ENCODE data around the gene SLC8A3.
A peak's percentile ranks its signal among the peaks of the same experiment; 100 is the strongest.

The SLC8A3 gene

DNA sequence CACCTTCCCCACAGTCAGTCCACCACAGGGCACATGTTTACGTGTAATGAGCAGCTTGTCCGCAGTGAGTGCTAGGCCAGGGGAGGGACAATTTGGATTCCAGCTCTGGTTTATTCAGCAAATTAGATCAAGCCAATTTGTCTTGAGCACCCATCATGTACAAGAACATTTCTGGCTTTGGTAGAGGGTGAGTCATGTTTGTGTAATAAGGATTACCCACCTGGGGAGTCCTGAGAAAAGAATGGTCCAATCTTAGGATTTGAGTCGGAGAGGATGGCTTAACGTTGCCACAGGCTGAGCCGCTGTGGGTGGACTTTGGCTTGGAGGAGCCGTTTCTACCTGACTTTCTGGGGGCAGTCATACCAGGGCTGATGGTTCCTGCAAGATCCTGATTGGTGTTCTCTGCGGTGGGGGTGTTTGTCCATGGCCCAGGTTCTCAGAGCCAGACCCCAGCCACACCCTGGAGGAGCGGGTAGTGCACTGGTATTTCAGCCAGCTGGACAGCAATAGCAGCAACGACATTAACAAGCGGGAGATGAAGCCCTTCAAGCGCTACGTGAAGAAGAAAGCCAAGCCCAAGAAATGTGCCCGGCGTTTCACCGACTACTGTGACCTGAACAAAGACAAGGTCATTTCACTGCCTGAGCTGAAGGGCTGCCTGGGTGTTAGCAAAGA is 165.8 kb downstream of the SLC8A3 start:
- Histone ChIP-seq H3K79me1 (replicated peaks; ENCODE audit: low read length, poor library complexity, severe bottlenecking) (peaks cover 2% of the 10 kb centered on the region), H2AK5ac (ENCODE audit: low read length, severe bottlenecking) (no peak overlapping the region), H2BK120ac (ENCODE audit: low read depth, low read length) (no peak overlapping the region)

DNA sequence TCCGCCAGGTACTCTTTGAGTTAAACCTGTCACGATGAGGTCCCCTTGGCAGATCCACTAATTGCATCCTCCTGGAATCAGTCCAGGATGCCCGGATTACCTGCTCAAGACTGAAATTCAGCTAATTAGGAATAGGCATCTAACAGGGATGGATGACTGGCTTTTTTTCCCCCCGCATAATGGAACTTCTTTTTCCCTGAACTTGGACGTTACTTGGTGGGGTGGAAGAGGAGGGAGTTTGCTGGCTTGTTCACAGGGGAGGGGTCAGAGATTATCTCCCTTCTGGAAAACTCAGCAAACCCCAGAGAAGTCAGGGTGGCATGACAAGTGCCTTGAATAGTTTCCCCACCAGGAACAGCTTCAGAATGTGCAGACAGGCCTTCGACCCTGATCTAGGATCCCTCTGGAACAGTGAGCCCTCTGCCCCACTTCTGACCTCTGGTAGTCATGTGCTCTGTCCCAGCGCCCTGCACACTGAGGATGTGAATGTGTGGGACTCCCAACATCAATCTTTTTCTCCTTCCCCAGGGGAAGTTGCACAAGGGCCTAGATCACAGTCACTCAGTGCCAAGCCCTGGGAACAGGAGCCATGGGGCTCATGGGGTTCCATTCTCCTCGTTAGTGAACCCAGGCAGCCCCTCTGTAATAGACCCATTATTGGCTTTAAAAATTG is 167.1 kb downstream of the SLC8A3 start:
- Histone ChIP-seq H3K18ac (ENCODE audit: low read depth in 1 of 2, low read length in 2 of 2) (no peak overlapping the region), H3K9me3 (ENCODE audit: control insufficient read depth, low read length) (no peaks in the 10 kb centered on the region), H2BK12ac (ENCODE audit: low read length in 2 of 2) (no peak overlapping the region), H3K79me1 (replicated peaks; ENCODE audit: low read length, poor library complexity, severe bottlenecking) (peaks cover 2% of the 10 kb centered on the region), H3K4me3 (ENCODE audit: insufficient read depth in 1 of 2, low read depth in 1 of 2, low read length in 2 of 2) (no peak overlapping the region), H3K4me1 (ENCODE audit: control insufficient read depth, insufficient read depth, low read depth, low read length) (peaks cover 20% of the 10 kb centered on the region), H4K91ac (ENCODE audit: low read length) (no peak overlapping the region), H3K36me3 (ENCODE audit: control insufficient read depth in 1 of 2, insufficient read depth in 2 of 2, low read depth in 1 of 2, low read length in 2 of 2) (peaks cover 0 to 17% of the 10 kb centered on the region in 2 experiments), H3K4me2 (ENCODE audit: low read length, poor library complexity, severe bottlenecking) (no peak overlapping the region), H3K4ac (ENCODE audit: low read depth in 1 of 2, low read length in 2 of 2) (no peak overlapping the region), H2BK5ac (ENCODE audit: low read depth, low read length, poor library complexity, severe bottlenecking) (no peak overlapping the region), H3K27me3 (ENCODE audit: control insufficient read depth in 1 of 2, insufficient read depth in 1 of 2, low read length in 2 of 2) (peaks cover 0 to 4% of the 10 kb centered on the region in 2 experiments), H4K8ac (ENCODE audit: low read length) (no peak overlapping the region), H3K14ac (ENCODE audit: low read length in 2 of 2) (no peak overlapping the region), H3K9ac (ENCODE audit: low read length) (no peak overlapping the region), H2BK15ac (ENCODE audit: low read depth, poor library complexity, severe bottlenecking) (no peak overlapping the region), H3K27ac (ENCODE audit: low read length, poor library complexity, severe bottlenecking) (no peak overlapping the region), H2BK120ac (ENCODE audit: low read depth, low read length) (no peak overlapping the region), H2AK5ac (ENCODE audit: low read length, severe bottlenecking) (peak overlapping the region; percentile 27), H2AFZ (ENCODE audit: low read depth, low read length) (no peak overlapping the region), H3K23ac (ENCODE audit: low read length in 2 of 2) (no peak overlapping the region)
- no peak for DNase-seq
- WGBS = 84% methylated on average over 7 of the region's 8 CpGs

More for the DNA sequence above, 165.8 kb downstream of the SLC8A3 start:
- H4K91ac ChIP-seq (ENCODE audit: low read length) = no peak overlapping the region
- H2BK5ac ChIP-seq (ENCODE audit: low read depth, low read length, poor library complexity, severe bottlenecking) = no peak overlapping the region
- no peak overlapping the region for H3K9ac ChIP-seq (ENCODE audit: low read length)
- no peak overlapping the region for H3K4me2 ChIP-seq (ENCODE audit: low read length, poor library complexity, severe bottlenecking)
- H3K4me3 ChIP-seq (ENCODE audit: insufficient read depth in 1 of 2, low read depth in 1 of 2, low read length in 2 of 2) = no peak overlapping the region
- H3K23ac ChIP-seq (ENCODE audit: low read length in 2 of 2) = no peak overlapping the region
- no peak overlapping the region for H2BK15ac ChIP-seq (ENCODE audit: low read depth, poor library complexity, severe bottlenecking)
- no peak for DNase-seq
- peaks cover 0 to 17% of the 10 kb centered on the region in 2 experiments for H3K36me3 ChIP-seq (ENCODE audit: control insufficient read depth in 1 of 2, insufficient read depth in 2 of 2, low read depth in 1 of 2, low read length in 2 of 2)
- 90% methylated on average over 15 of the region's 15 CpGs for WGBS
- peak overlapping the region in 1 of 2 experiments; percentile 36 for H3K14ac ChIP-seq (ENCODE audit: low read length in 2 of 2)
- H2AFZ ChIP-seq (ENCODE audit: low read depth, low read length) = no peak overlapping the region
- no peak overlapping the region for H3K18ac ChIP-seq (ENCODE audit: low read depth in 1 of 2, low read length in 2 of 2)
- H3K9me3 ChIP-seq (ENCODE audit: control insufficient read depth, low read length) = no peaks in the 10 kb centered on the region
- H3K27ac ChIP-seq (ENCODE audit: low read length, poor library complexity, severe bottlenecking) = no peak overlapping the region
- H3K4me1 ChIP-seq (ENCODE audit: control insufficient read depth, insufficient read depth, low read depth, low read length) = peaks cover 20% of the 10 kb centered on the region
- H3K27me3 ChIP-seq (ENCODE audit: control insufficient read depth in 1 of 2, insufficient read depth in 1 of 2, low read length in 2 of 2) = peaks cover 0 to 4% of the 10 kb centered on the region in 2 experiments
- H3K4ac ChIP-seq (ENCODE audit: low read depth in 1 of 2, low read length in 2 of 2) = no peak overlapping the region
- no peak overlapping the region for H4K8ac ChIP-seq (ENCODE audit: low read length)
- no peak overlapping the region for H2BK12ac ChIP-seq (ENCODE audit: low read length in 2 of 2)

DNA sequence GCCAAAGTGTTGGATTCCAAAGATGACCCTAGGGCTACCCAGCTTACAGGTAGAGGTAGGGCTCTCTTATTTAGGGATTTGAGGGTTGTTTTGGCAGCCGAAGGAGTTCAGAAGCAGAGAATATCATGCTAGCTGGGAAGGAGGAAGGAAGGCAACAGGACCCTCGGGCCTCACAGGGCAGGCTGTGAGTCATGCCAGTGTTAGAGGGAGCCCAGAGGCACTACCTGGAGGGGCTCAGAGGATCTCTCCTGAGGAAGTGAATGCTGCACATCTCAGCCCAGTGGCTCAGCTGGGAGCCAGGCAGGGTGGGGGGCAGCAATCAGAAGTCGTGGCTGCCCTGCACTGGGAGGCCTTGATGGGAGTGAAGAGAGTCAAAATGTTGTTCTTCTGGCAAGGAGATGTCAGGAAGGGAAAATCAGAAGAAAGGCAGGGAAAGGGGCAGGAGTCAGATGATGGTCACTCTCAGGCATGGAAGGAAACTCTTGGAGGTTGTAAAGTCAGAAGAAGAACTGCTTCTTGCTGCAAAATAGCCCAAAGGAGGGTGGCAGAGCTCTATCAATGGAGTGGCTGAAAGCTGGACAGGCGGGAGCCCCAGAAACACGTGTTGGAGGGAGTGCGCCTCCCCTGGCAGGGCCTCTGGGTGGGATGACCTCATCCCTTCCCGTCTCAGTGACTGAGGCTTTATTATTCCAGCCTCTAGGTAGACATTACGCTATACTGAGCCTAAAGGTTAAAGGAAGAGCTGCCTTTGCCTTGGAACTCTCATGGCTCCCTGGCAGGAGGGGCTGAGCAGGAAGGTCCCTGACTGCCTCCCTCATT is 168.2 kb downstream of the SLC8A3 start:
- Histone ChIP-seq H4K91ac (ENCODE audit: low read length) (no peak overlapping the region), H3K27me3 (ENCODE audit: control insufficient read depth in 1 of 2, insufficient read depth in 1 of 2, low read length in 2 of 2) (no peaks in the 10 kb centered on the region), H3K4me2 (ENCODE audit: low read length, poor library complexity, severe bottlenecking) (no peak overlapping the region), H2BK15ac (ENCODE audit: low read depth, poor library complexity, severe bottlenecking) (no peak overlapping the region), H2BK12ac (ENCODE audit: low read length in 2 of 2) (no peak overlapping the region), H3K9me3 (ENCODE audit: control insufficient read depth, low read length) (no peaks in the 10 kb centered on the region), H3K14ac (ENCODE audit: low read length in 2 of 2) (no peak overlapping the region), H2AFZ (ENCODE audit: low read depth, low read length) (no peak overlapping the region), H3K18ac (ENCODE audit: low read depth in 1 of 2, low read length in 2 of 2) (no peak overlapping the region), H2BK5ac (ENCODE audit: low read depth, low read length, poor library complexity, severe bottlenecking) (no peak overlapping the region), H3K27ac (ENCODE audit: low read length, poor library complexity, severe bottlenecking) (no peak overlapping the region), H3K23ac (ENCODE audit: low read length in 2 of 2) (no peak overlapping the region), H2AK5ac (ENCODE audit: low read length, severe bottlenecking) (peak overlapping the region; percentile 3), H3K4me3 (ENCODE audit: insufficient read depth in 1 of 2, low read depth in 1 of 2, low read length in 2 of 2) (no peak overlapping the region), H3K9ac (ENCODE audit: low read length) (no peak overlapping the region), H3K36me3 (ENCODE audit: control insufficient read depth in 1 of 2, insufficient read depth in 2 of 2, low read depth in 1 of 2, low read length in 2 of 2) (peaks cover 0 to 20% of the 10 kb centered on the region in 2 experiments), H3K79me1 (replicated peaks; ENCODE audit: low read length, poor library complexity, severe bottlenecking) (peaks cover 2% of the 10 kb centered on the region), H2BK120ac (ENCODE audit: low read depth, low read length) (no peak overlapping the region), H3K4ac (ENCODE audit: low read depth in 1 of 2, low read length in 2 of 2) (no peak overlapping the region), H3K4me1 (ENCODE audit: control insufficient read depth, insufficient read depth, low read depth, low read length) (peaks cover 20% of the 10 kb centered on the region), H4K8ac (ENCODE audit: low read length) (no peak overlapping the region)
- DNase-seq = no peak
- WGBS = 50% methylated on average over 8 of the region's 8 CpGs

DNA sequence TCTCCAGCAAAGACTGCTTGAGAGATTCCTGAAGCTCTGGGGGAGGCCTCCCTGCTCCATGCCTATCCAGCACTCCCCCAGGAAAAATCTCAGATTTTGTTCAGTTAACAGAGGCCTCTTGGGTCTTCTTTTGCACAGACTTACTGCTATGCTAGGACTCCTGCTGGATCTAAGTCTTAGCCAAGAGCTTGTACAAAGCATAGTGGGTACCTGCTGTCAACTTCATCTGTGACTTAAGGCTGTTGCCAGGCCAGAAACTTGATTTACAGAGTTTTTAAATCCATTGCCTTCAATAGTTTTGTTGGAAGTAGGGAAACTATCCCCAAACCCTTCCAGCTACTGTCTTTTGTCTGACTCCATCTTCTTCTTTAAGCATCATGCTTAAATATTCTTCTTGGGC is 169.1 kb downstream of the SLC8A3 start:
- no peak for DNase-seq
- Histone ChIP-seq H3K36me3 (ENCODE audit: control insufficient read depth in 1 of 2, insufficient read depth in 2 of 2, low read depth in 1 of 2, low read length in 2 of 2) (peaks cover 0 to 17% of the 10 kb centered on the region in 2 experiments), H3K18ac (ENCODE audit: low read depth in 1 of 2, low read length in 2 of 2) (no peak overlapping the region), H2BK12ac (ENCODE audit: low read length in 2 of 2) (no peak overlapping the region), H3K4ac (ENCODE audit: low read depth in 1 of 2, low read length in 2 of 2) (no peak overlapping the region), H3K9me3 (ENCODE audit: control insufficient read depth, low read length) (no peaks in the 10 kb centered on the region), H3K4me3 (ENCODE audit: insufficient read depth in 1 of 2, low read depth in 1 of 2, low read length in 2 of 2) (no peak overlapping the region), H3K4me2 (ENCODE audit: low read length, poor library complexity, severe bottlenecking) (no peak overlapping the region), H3K27ac (ENCODE audit: low read length, poor library complexity, severe bottlenecking) (no peak overlapping the region), H2BK15ac (ENCODE audit: low read depth, poor library complexity, severe bottlenecking) (no peak overlapping the region), H2BK5ac (ENCODE audit: low read depth, low read length, poor library complexity, severe bottlenecking) (no peak overlapping the region), H2AK5ac (ENCODE audit: low read length, severe bottlenecking) (peak overlapping the region; percentile 54), H4K8ac (ENCODE audit: low read length) (no peak overlapping the region), H4K91ac (ENCODE audit: low read length) (no peak overlapping the region), H2AFZ (ENCODE audit: low read depth, low read length) (no peak overlapping the region), H2BK120ac (ENCODE audit: low read depth, low read length) (no peak overlapping the region), H3K79me1 (replicated peaks; ENCODE audit: low read length, poor library complexity, severe bottlenecking) (peaks cover 2% of the 10 kb centered on the region), H3K9ac (ENCODE audit: low read length) (no peak overlapping the region), H3K27me3 (ENCODE audit: control insufficient read depth in 1 of 2, insufficient read depth in 1 of 2, low read length in 2 of 2) (no peaks in the 10 kb centered on the region), H3K23ac (ENCODE audit: low read length in 2 of 2) (no peak overlapping the region), H3K14ac (ENCODE audit: low read length in 2 of 2) (no peak overlapping the region), H3K4me1 (ENCODE audit: control insufficient read depth, insufficient read depth, low read depth, low read length) (peaks cover 20% of the 10 kb centered on the region)
